ENCODE measurements around the gene RPTOR.
A peak's percentile ranks its signal among the peaks of the same experiment; 100 is the strongest.

RPTOR gene

GRCh38 chr17:80955078-80955477 lies 410.4 kb downstream of the RPTOR start:
- DNase-seq: no peak

DNA sequence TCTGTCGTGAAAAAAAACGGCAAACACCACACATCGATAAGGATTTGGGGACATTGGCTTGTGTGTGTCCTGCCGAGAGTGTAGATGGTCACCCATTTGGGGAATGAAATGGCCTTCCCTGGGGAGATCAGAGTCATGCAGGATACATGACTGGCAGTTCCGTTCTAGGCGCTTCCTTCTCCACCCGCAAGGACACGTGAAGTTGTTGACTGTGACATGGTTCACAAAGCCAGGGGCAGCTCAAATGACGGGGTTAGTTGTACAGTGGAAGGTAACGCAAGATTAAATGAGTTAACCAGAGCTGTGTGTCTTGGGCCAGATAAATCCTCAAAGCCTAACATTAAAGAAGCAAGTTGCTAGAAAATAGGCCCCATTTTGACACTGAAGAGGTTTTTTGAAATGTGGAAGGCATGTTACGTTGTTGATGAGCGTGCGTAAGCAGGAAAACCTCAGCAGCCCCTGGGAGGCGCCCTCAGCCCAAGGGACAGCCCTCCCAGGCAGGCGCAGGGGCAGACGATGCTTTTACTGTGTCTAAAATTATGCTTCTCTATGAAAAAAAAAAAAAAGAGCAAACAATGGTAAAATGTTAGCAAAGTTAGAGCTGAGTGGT lies 411.1 kb downstream of the RPTOR start:
- no peak for DNase-seq

GRCh38 chr17:80956321-80957190 lies 411.9 kb downstream of the RPTOR start:
- DNase-seq: no peak

GRCh38 chr17:80957461-80957941 lies 412.9 kb downstream of the RPTOR start:
- DNase-seq: no peak

DNA sequence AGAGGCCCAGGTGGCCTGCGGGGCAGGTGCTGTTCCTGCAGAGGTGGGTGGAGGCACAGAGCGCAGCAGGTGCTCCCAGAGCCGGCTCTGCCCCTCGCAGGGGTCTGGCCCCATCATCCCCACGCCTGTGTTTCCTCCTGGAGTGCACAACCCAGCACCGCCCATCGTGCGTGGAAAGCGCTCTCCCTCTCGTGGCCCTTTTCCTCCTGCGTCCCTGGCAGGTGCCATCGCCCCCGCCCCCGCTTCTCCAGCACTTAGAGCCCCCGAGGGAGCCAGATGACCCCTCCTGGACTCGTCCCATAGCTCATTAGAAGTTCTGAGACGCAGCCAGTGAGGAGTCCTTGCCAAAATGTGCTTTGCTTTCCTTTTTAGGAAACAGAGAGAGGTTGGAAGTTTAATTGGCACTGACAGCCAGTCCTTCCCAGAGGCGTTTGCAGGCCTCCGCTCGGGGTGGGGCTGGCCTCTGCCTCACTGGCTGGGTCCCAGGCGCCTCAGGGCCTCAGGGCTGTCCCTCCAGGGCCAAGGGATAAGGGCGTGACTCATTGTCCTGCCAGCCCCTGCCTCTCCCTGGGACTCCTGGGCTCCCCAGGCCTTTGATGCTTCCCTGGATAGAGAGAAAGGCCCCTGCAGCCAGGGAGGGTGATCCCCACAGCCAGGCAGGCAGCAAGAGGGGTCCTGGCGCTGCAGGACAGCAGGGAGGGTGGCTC lies 414.8 kb downstream of the RPTOR start:
- DNase-seq: no peak

DNA sequence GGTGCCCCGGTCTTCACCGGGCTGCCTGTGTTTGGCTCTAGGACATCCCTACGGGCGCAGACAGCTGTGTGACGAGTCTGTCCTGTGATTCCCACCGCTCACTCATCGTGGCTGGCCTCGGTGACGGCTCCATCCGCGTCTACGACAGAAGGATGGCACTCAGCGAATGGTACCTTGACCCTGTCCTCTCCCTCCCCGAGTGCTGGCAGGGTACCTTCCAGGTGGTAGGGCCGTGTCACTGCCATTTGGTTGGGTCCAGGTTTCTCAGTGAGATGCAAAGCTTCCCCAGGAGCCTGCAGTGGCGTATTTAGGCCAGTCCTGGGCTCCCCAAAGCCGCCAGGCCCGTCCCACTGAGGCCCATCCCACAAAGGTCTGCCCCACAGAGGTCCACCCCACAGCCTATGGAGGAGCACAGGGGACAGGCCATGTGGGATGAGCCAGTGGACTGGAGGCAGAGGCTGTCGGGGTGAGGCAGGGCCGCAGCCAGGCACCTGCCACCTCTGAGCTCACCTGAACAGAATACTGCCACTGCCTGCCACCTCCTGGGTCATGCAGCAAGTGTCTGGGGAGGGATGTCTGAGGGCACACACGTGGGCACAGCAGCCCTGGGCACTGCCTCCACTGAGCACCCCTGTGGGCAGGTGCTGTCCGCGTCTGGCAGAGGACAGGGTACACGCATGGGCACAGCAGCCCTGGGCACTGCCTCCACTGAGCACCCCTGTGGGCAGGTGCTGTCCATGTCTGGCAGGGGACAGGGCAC lies 415.6 kb downstream of the RPTOR start:
- DNase-seq: no peak

DNA sequence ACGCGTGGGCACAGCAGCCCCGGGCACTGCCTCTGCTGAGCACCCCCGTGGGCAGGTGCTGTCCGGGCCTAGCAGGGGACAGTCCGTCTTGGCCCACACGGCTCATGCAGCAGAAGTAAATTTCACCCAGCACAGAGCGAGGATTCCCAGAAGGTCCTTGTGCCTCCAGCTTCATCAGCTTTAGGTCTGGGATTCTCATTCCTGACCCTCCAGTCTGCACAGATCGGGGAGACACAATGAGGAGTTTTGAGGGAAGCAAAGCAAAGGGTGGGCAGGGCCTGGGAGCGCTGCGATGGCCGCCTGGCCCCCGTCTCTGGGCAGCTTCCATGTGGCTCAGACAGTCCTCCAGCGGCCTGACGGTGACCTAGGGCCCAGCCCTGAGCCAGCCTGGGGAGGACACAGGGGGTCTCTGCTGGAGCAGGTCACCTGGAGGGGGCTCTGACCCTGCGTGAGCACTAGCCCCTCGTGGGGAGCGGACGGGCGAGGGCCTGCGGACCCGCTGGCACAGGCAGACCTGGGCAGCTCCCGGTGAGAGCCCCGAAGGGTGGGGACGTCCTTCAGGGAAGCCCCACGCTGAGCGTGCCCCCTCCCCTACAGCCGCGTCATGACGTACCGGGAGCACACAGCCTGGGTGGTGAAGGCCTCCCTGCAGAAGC lies 416.3 kb downstream of the RPTOR start:
- DNase-seq: no peak

DNA sequence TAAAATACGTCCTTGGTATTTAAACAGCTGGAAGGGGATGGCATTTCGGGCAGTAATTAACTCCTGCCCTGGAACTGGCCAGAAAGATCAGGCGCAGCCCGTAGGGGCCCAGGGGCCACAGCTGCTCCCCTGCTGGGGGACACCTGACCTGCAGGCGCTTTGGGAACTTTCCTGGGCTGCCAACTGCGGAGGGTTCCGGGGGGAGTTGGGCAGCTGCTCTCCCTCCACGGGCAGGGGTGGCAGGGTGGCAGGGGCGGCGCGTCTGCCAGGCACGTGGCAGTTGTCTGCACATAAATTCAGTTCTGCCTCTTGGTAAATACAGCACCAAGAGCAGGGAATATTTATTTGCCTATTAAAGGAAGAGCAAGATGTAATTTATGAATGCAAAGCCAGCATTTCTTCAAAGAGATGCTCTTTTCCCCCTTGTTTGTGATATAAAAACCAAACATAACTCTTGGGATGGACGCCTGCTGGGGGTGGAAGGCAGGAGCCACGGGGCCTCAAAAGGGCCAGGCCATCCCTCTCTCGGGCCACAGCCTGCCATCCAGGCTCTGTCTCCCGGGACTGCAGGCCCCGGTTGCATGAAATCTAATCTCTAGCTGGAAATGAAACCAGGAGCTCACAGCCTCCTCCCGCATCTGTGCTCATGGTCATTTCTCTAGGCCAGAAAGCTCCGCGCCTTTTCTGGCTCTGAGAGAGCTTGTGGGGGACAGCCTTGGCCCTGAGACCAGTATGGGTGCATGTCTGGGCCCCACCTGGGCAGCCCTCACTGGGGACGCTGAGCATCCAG lies 417.1 kb downstream of the RPTOR start:
- no peak for DNase-seq

DNA sequence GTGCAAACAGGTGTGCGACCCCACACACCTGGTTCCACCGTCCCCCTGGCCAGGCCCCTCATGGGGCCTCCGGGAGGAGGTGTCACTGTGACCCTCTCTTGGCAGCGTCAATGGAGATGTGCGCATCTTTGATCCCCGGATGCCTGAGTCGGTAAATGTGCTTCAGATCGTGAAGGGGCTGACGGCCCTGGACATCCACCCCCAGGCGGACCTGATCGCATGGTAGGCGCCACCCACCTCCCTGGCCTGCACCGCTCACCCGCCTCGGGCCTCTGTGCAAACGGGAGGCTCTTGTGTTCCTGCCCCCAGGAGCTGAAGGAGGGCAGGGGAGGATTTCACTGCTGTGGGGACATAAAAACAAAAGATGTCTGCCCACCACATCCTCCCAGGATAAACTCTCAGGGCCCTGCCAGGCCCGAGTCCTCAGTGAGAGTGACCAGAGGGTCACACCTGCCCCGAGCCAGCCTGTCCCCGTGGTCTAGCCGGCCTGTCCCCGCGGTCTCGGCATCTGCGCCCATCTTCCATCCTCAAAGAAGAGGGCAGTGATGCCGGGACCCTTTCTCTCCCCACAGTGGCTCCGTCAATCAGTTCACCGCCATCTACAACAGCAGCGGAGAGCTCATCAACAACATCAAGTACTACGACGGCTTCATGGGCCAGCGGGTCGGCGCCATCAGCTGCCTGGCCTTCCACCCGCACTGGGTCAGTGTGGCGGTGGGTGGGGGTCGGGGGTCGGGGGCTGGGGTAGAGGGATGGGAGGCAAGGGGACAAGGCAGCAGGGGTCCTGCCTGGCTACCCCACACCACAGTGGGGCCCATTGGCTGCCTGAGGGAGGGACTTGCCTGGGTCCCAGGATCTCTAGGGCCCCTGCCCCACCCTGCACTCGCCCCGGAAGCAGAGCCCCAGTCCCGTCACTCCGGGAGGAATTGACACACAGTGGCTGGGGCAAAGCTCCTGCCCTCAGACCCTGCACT lies 418.0 kb downstream of the RPTOR start:
- DNase-seq: no peak

DNA sequence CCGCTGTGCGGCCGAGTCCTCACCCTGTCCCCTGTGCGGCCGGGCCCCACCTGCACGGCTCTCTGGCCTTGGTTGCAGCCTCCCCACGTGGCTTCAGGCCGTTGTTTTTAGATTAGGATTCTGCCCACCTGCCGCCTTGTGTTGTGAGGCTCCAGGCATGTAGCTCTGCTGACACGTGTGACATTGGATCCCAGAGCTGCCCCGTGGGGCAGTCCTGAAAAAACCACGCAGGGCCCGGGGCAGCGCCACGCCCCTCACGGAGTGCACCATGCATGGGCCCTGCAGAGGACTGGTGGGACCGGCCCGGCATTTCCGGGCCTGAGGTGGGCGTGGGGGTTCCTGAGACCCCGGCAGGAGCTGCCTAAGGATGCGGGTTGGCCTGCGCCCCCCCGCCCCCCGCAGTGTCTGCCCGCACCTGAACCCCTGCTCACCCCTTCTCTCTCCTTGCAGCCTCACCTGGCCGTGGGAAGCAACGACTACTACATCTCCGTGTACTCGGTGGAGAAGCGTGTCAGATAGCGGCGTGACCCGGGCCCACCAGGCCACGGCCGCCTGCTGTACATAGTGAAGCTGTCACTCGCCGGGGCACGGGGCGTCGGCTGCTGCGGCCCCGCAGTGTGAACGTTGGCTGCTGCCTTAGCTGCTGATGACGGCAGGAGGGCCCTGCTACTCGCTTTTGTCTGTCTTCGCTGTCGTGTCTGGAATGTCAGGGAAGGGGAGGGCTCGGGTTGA lies 419.3 kb downstream of the RPTOR start:
- DNase-seq: no peak

DNA sequence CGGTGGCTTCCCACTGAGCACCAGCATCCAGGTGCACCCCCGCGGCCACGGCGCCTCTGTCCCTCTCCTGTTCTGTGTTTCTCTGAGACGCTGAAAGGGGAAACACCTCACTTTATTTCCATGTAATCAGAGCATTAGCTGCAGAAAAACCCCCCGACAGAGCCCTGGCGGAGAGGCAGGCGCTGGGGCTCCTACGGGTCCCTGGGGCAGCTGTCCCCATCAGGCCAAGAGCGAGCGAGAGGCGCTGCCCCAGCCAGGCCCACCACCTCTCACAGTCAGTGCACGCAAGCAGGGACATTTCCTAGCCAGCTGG lies 419.9 kb downstream of the RPTOR start:
- no peak for DNase-seq

DNA sequence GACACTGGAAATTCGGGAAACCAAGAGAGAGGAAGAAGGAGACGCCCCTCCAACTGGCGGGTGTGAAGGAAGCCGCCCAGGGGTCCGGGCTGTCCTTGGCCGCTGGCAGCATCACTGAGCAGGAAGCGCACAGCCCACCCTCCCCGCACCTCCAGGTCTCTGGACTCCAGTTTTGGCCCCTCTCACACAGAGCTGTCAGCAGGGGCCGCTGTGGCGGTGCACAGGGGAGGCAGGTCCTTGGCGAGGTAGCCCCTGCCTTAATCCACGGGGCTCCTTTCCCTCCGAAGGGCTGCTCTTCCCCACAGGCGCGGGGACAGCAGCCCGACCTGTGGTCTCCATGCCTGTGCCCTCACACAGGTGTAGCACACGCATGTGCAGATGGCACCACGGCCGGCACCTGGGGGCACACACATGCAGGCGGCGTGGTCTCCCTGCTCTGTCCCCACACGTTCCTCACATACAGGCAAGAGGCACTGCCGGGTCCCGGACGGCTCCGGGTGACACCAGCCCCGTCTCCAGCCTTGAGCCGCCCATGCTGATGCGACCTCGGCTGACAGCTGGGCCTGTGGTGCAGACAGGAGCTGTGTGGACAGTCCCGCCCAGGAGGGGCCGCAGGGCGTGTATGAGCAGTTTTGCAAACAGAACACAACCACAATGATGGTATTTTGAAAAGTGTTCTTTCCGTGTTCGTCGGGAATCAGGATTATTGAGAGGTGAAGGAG lies 420.4 kb downstream of the RPTOR start:
- DNase-seq: no peak

DNA sequence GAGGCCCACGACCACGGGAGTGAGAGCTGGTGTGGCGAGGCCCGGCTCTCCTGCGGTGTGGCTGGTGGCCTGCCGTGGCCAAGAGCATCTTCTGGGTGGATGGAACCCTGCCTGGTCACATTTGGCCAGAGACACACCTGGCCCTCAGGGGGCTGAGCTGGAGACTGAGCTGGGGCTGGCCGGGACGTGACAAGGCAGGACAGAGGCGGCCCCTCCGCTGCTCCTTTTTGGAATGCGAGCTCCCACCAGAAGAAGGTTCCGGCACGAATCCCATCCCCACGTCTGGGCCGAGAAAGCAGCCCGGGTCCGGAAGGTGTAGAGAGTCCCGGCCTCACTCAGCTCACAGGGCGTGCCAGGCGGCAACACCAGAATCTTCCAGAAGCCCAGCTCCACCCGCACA lies 421.0 kb downstream of the RPTOR start:
- DNase-seq: no peak

DNA sequence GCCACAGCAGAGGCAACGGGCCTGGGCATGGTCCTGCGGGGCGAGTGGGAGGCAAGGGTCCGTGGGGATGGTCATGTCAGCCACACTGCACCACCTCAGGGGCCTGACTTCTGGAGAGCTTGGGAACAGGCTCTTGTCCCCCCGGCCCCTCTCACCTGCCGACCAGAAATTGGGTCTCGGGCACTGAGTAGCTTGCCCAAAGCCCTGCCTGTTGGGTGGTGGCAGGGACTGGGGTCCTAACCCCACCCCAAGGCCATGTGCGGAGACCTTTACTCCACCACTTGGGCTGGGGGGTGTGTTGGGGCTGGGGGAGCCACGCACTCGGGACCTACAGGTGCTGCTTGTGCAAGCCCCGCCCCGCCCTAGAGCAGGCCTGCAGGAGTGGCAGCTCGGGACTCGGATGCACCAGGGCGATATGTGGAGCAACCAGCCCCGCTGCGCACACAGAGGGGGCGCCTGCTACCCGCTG lies 422.8 kb downstream of the RPTOR start:
- DNase-seq: no peak

DNA sequence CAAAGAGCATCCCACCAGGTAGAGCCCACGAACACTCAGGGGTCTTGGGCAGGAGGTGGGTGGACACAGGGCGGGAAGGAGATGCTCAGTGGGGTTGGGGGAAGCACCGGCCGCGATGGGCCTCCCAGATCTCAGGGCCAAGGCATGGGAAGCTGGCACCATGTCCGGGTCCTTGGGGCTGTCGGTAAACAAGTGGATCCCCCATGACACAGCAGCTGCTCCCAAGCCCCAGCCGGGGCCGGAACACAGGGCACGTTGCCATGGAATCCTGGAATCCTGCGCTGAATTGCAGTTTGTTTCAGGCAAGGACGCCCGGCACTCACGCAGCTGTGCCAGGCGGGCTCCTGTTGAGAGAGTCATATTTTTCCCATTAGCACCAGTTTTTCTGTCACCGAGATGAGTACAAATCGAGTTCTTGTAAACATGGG lies 424.0 kb downstream of the RPTOR start:
- peak; percentile 55 for DNase-seq

- no peak for DNase-seq
Observed at GRCh38 chr17:80969030-80969673, 424.5 kb downstream of the RPTOR start.

- DNase-seq: no peak
Observed at GRCh38 chr17:80969674-80970043, 425.0 kb downstream of the RPTOR start.

DNA sequence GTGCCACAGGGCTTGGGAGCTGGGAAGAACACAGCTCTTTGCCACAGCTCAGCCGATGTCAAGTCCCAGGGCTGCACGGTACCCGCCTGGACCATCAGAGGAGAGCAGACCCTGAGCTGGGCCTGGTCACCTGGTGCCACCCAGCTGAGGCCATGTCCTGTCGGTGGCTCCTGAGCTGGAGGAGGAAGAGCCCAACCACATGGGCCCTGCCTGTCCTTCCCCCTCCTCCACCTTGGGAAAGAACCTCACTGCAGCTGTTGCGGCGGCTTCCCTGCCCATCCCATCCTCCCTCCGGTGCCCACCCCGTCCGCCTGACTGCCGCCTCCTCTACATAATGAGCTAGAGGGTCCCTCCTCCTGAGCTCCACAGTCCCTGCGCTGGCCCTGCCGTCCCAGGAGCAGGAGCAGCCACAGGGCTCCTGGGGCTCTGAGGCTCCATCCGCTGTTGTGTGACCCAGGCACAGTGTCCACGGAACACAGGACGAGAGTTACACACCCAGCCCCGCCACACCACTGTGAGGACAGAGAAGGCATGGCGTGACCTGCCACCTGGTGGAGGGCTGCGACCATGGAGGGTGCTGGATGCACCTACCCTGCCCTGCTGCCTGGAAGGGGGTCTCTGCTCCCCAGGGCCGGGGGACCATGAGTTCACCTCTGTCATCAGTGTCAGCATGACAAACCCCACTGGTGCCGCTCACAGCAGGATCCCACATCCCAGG lies 425.6 kb downstream of the RPTOR start:
- DNase-seq: peak; percentile 9

Measured in NCI-H2227 treated with DMSO at 0.1 percent for 48 hours (cell line).